Measurements from ENCODE around the gene C5orf63.
"Not testable (repeated sequence)": the region's sequence is repeated elsewhere in the genome, so short reads cannot be mapped to it uniquely, and the experiment has no call there.

Gene C5orf63

GRCh38 chr5:127005282-127005681 lies 68.0 kb downstream of the C5orf63 start:
- FAIRE-seq, result not testable (repeated sequence)

- no peak for FAIRE-seq
These were observed 68.6 kb downstream of the C5orf63 start for GRCh38 chr5:127004721-127005120.

- no peak for FAIRE-seq
These were observed 69.4 kb downstream of the C5orf63 start for GRCh38 chr5:127003798-127004495.

- FAIRE-seq, result no peak
These were observed 70.9 kb downstream of the C5orf63 start for GRCh38 chr5:127002390-127002789.

GRCh38 chr5:127001621-127002296 lies 71.5 kb downstream of the C5orf63 start:
- no peak for FAIRE-seq

All from endometrium (tissue), 2 donors.